ENCODE results near the gene ZSWIM2. TPM values are rescaled to one million over a fixed set of nuclear protein-coding genes. Genes with fewer than 3 reads are reported as not detected.
"Not testable (repeated sequence)": the region's sequence is repeated elsewhere in the genome, so short reads cannot be mapped to it uniquely, and the experiment has no call there.

The ZSWIM2 gene
- total and polyA plus RNA-seq, 2 experiments from 2014 or later: not detected

GRCh38 chr2:186822323-186822722 is 26.6 kb downstream of the ZSWIM2 start:
- DNase-seq (ENCODE audit: low read depth in 1 of 2, low spot score in 1 of 2): no peak
- no peak for TF ChIP-seq CTCF (IDR thresholded peaks at IDR 0.05; ENCODE audit: low read depth, low read length)
- Histone ChIP-seq H3K36me3 (no peaks in the 10 kb centered on the region), H3K27ac (no peak overlapping the region), H3K4me1 (ENCODE audit: low read depth) (peaks cover 7% of the 10 kb centered on the region), H3K9me3 (ENCODE audit: low read depth) (no peaks in the 10 kb centered on the region), H3K27me3 (no peaks in the 10 kb centered on the region), H3K4me3 (no peak overlapping the region)

- no peaks in the 10 kb centered on the region for H3K36me3 ChIP-seq
- no peaks in the 10 kb centered on the region for H3K9me3 ChIP-seq (ENCODE audit: low read depth)
- no peaks in the 10 kb centered on the region for H3K27me3 ChIP-seq
- TF ChIP-seq CTCF (IDR thresholded peaks at IDR 0.05; ENCODE audit: low read depth, low read length): no peak
- no peak overlapping the region for H3K4me3 ChIP-seq
- no peak overlapping the region for H3K27ac ChIP-seq
- peaks cover 7% of the 10 kb centered on the region for H3K4me1 ChIP-seq (ENCODE audit: low read depth)
- DNase-seq (ENCODE audit: low read depth in 1 of 2, low spot score in 1 of 2): no peak
Observed at GRCh38 chr2:186820303-186820702, 28.7 kb downstream of the ZSWIM2 start.

- not testable (repeated sequence) for H3K4me3 ChIP-seq; H3K27ac ChIP-seq; H3K9me3 ChIP-seq (ENCODE audit: low read depth); H3K27me3 ChIP-seq; H3K36me3 ChIP-seq; DNase-seq (ENCODE audit: low read depth in 1 of 2, low spot score in 1 of 2); H3K4me1 ChIP-seq (ENCODE audit: low read depth)
Observed at GRCh38 chr2:186811760-186812159, 37.2 kb downstream of the ZSWIM2 start.

- Histone ChIP-seq H3K9me3 (ENCODE audit: low read depth) (no peaks in the 10 kb centered on the region), H3K36me3 (no peaks in the 10 kb centered on the region), H3K27me3 (no peaks in the 10 kb centered on the region), H3K27ac (no peak overlapping the region), H3K4me3 (no peak overlapping the region), H3K4me1 (ENCODE audit: low read depth) (no peaks in the 10 kb centered on the region)
- DNase-seq (ENCODE audit: low read depth in 1 of 2, low spot score in 1 of 2): no peak
- no peak for TF ChIP-seq CTCF (IDR thresholded peaks at IDR 0.05; ENCODE audit: low read depth, low read length)
Observed at GRCh38 chr2:186806591-186806990, 42.4 kb downstream of the ZSWIM2 start.

GRCh38 chr2:186798604-186799003 is 50.4 kb downstream of the ZSWIM2 start:
- not testable (repeated sequence) for H3K4me1 ChIP-seq (ENCODE audit: low read depth); H3K9me3 ChIP-seq (ENCODE audit: low read depth); H3K4me3 ChIP-seq; H3K36me3 ChIP-seq; DNase-seq (ENCODE audit: low read depth in 1 of 2, low spot score in 1 of 2); H3K27ac ChIP-seq; H3K27me3 ChIP-seq

- no peaks in the 10 kb centered on the region for H3K36me3 ChIP-seq
- no peaks in the 10 kb centered on the region for H3K27me3 ChIP-seq
- TF ChIP-seq CTCF (IDR thresholded peaks at IDR 0.05; ENCODE audit: low read depth, low read length): no peak
- no peaks in the 10 kb centered on the region for H3K9me3 ChIP-seq (ENCODE audit: low read depth)
- no peaks in the 10 kb centered on the region for H3K4me1 ChIP-seq (ENCODE audit: low read depth)
- no peak overlapping the region for H3K27ac ChIP-seq
- no peak for DNase-seq (ENCODE audit: low read depth in 1 of 2, low spot score in 1 of 2)
- H3K4me3 ChIP-seq: no peak overlapping the region
Observed at GRCh38 chr2:186784930-186785329, 64.0 kb downstream of the ZSWIM2 start.

GRCh38 chr2:186783254-186783653 is 65.7 kb downstream of the ZSWIM2 start:
- H3K27me3 ChIP-seq: no peaks in the 10 kb centered on the region
- DNase-seq (ENCODE audit: low read depth in 1 of 2, low spot score in 1 of 2): no peak
- H3K36me3 ChIP-seq: no peaks in the 10 kb centered on the region
- H3K4me1 ChIP-seq (ENCODE audit: low read depth): no peaks in the 10 kb centered on the region
- no peak overlapping the region for H3K4me3 ChIP-seq
- no peaks in the 10 kb centered on the region for H3K9me3 ChIP-seq (ENCODE audit: low read depth)
- H3K27ac ChIP-seq: no peak overlapping the region
- no peak for TF ChIP-seq CTCF (IDR thresholded peaks at IDR 0.05; ENCODE audit: low read depth, low read length)
